Gastroesophageal sphincter (tissue), 3 donors: ENCODE measurements around the gene MYH11.

Experiments used
- CTCF ChIP-seq, 4 experiments: fragments of 200-600 bp in 2 of 4; fragments of 450-650 bp in 2 of 4; sonication (generic) in 1 of 4; IDR thresholded peaks; one replicate each; pipeline ENCODE4 v1.5.1; 2017 to 2019; ENCODE audit warnings: antibody characterized with exemption in 4 of 4, mild to moderate bottlenecking in 2 of 4, moderate library complexity in 2 of 4
- EP300 ChIP-seq: sonication (generic); formaldehyde crosslinking; IDR thresholded peaks from one replicate; pipeline ENCODE4 v1.6.1; 2017; ENCODE audit warnings: antibody characterized with exemption, mild to moderate bottlenecking
- POLR2A ChIP-seq, 2 donors: fragments of 450-650 bp; IDR thresholded peaks; one replicate each; pipeline ENCODE4 v1.6.1; 2017; ENCODE audit warnings: antibody characterized with exemption in 2 of 2, mild to moderate bottlenecking in 2 of 2, moderate library complexity in 1 of 2
- POLR2AphosphoS5 ChIP-seq: sonication (generic); formaldehyde crosslinking; IDR thresholded peaks from one replicate; pipeline ENCODE4 v1.6.1; 2017; ENCODE audit warnings: antibody characterized with exemption

GRCh38 chr16:15775209-15775608 is 81.6 kb downstream of the MYH11 start:
- TF ChIP-seq POLR2AphosphoS5 (no peak), CTCF (IDR thresholded peaks at IDR 0.05) (no peak), POLR2A (IDR thresholded peaks at IDR 0.05) (no peak), EP300 (no peak)
